Neural cell (in vitro differentiated cells): ENCODE measurements around the gene METAP1D.

Experiments
- CTCF ChIP-seq: fragments of 450-650 bp; IDR thresholded peaks from 2 replicates; pipeline ENCODE4 v1.5.1; 2014; ENCODE audit warnings: antibody characterized with exemption, mild to moderate bottlenecking, moderate library complexity; ENCODE audit not compliant: poor library complexity, severe bottlenecking
- EP300 ChIP-seq: fragments of 450-650 bp; conservative IDR thresholded peaks from 2 replicates; pipeline ENCODE4 v1.6.1; 2014; ENCODE audit warnings: antibody characterized with exemption, mild to moderate bottlenecking, moderate library complexity; ENCODE audit not compliant: poor library complexity, severe bottlenecking
- EZH2 ChIP-seq: fragments of 200-600, 300-800 bp; shearing (Covaris generic), sonication (generic); IDR thresholded peaks from 2 replicates; pipeline ENCODE4 v1.6.1; 2014; ENCODE audit warnings: antibody characterized with exemption, low read length, borderline replicate concordance, mild to moderate bottlenecking; ENCODE audit not compliant: insufficient read depth, poor library complexity, severe bottlenecking
- POLR2AphosphoS5 ChIP-seq: IDR thresholded peaks from 2 replicates; pipeline ENCODE4 v1.6.1; 2012
- RAD21 ChIP-seq: fragments of 450-650 bp; conservative IDR thresholded peaks from 2 replicates; pipeline ENCODE4 v1.6.1; 2014; ENCODE audit warnings: antibody characterized with exemption, mild to moderate bottlenecking, moderate library complexity
- REST ChIP-seq: IDR thresholded peaks from 2 replicates; pipeline ENCODE4 v1.6.1; 2012; ENCODE audit warnings: borderline replicate concordance
- SMC3 ChIP-seq: fragments of 450-650 bp; conservative IDR thresholded peaks from 2 replicates; pipeline ENCODE4 v1.6.1; 2014; ENCODE audit warnings: antibody characterized with exemption, mild to moderate bottlenecking, moderate library complexity; ENCODE audit not compliant: poor library complexity
- TAF1 ChIP-seq: IDR thresholded peaks from 2 replicates; pipeline ENCODE4 v1.6.1; 2012; ENCODE audit warnings: low read depth

DNA sequence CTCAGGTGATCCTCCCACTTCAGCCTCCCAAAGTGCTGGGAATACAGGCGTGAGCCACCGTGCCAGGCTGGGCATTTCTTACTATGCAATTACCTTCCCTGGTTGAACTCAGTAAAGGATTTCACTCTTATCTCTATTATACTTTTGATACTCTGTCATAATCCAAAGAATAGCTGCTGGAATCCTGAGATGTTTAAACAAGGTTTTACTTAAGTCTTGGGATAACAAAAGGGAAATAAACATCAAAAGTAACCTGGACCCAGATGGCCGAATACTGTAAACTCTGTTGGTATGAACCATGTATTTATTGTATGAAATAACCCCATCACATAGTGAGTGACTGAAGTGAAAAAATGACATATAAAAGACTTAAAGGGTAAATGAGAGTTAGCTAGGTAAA is 114.8 kb downstream of the METAP1D start:
- no peak for TF ChIP-seq RAD21
- TF ChIP-seq CTCF: no peak
- no peak for TF ChIP-seq EZH2
- no peak for TF ChIP-seq EP300
- TF ChIP-seq SMC3: no peak
- TF ChIP-seq REST: no peak
- no peak for TF ChIP-seq POLR2AphosphoS5
- TF ChIP-seq TAF1: no peak
